A673 (cell line): Measurements from ENCODE around the gene COL8A1.

Source experiments
- EZH2 ChIP-seq: fragments of 200-600 bp; sonication (generic); IDR thresholded peaks from 2 replicates; pipeline ENCODE4 v1.6.1; 2017; ENCODE audit warnings: borderline replicate concordance, low read depth, mild to moderate bottlenecking, mixed read lengths, antibody characterized with exemption, low read length; ENCODE audit not compliant: poor library complexity, severe bottlenecking
- TF ChIP-seq, protein P1 (sequence below): fragments of 300-800, 200-600 bp; sonication (generic); conservative IDR thresholded peaks from 2 replicates; pipeline ENCODE4 v1.5.1; 2017; ENCODE audit warnings: low read depth, mild to moderate bottlenecking, antibody characterized with exemption, low read length, moderate library complexity, mixed read lengths

DNA sequence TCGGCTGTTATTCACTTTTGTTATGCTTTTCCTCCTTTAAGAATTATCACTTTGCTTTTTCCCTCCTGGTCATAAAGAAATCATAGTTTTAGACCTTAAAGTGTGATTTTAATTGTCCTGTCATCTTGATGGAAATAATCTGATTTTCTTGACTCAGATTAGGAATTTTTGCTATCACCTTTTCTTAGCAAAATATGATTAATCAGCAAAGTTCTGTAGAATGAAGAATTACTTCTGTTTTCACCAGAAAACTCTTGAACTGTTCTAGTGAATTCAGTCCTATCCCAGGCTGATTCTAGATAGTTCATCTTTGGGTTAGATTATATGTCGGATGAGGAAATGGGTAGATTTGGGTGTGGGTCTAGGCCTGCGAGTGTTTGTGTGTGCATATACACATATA is 191.4 kb downstream of the COL8A1 start:
- TF ChIP-seq, protein P1, sequence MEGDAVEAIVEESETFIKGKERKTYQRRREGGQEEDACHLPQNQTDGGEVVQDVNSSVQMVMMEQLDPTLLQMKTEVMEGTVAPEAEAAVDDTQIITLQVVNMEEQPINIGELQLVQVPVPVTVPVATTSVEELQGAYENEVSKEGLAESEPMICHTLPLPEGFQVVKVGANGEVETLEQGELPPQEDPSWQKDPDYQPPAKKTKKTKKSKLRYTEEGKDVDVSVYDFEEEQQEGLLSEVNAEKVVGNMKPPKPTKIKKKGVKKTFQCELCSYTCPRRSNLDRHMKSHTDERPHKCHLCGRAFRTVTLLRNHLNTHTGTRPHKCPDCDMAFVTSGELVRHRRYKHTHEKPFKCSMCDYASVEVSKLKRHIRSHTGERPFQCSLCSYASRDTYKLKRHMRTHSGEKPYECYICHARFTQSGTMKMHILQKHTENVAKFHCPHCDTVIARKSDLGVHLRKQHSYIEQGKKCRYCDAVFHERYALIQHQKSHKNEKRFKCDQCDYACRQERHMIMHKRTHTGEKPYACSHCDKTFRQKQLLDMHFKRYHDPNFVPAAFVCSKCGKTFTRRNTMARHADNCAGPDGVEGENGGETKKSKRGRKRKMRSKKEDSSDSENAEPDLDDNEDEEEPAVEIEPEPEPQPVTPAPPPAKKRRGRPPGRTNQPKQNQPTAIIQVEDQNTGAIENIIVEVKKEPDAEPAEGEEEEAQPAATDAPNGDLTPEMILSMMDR: no peak
- no peak for TF ChIP-seq EZH2
